C4-2B (cell line): ENCODE measurements around the gene PRR5L.
A peak's percentile ranks its signal among the peaks of the same experiment; 100 is the strongest.
"Not testable (repeated sequence)": the region's sequence is repeated elsewhere in the genome, so short reads cannot be mapped to it uniquely, and the experiment has no call there.

Experiments
- H3K27ac ChIP-seq: fragments of 450-650 bp; 2 replicates; pipeline ENCODE4 v1.5.1; 2017
- CTCF ChIP-seq: fragments of 450-650 bp; conservative IDR thresholded peaks from 2 replicates; pipeline ENCODE4 v1.5.1; 2017; ENCODE audit warnings: mild to moderate bottlenecking
- ZFX ChIP-seq: fragments of 450-650 bp; IDR thresholded peaks from 2 replicates; pipeline ENCODE4 v1.6.1; 2017

Gene PRR5L

GRCh38 chr11:36509201-36509639 is 213.1 kb downstream of the PRR5L start:
- H3K27ac ChIP-seq = peak overlapping the region; percentile 74
- TF ChIP-seq ZFX (no peak), CTCF (no peak)

- TF ChIP-seq CTCF (peak; percentile 98), ZFX (peak; percentile 85)
- peak within 1 kb of the TSS; percentile 74 for H3K27ac ChIP-seq
Observed at GRCh38 chr11:36509694-36510593, 213.9 kb downstream of the PRR5L start, which contains the start of gene TRAF6. TSS of gene TRAF6 (minus strand) at chr11:36510272. CDS start at chr11:36501515, 8,757 bp downstream.

- no peak overlapping the region; the same call in 1 of the 2 replicates for H3K27ac ChIP-seq
- TF ChIP-seq ZFX = no peak
Observed at GRCh38 chr11:36510594-36510942, 214.5 kb downstream of the PRR5L start.

- H3K27ac ChIP-seq = not testable (repeated sequence)
Observed at GRCh38 chr11:36511062-36511461, 215.0 kb downstream of the PRR5L start.

- TF ChIP-seq CTCF (no peak), ZFX (no peak)
- no peak overlapping the region for H3K27ac ChIP-seq
Observed at GRCh38 chr11:36512016-36512415, 215.9 kb downstream of the PRR5L start.

GRCh38 chr11:36513965-36514364 is 217.9 kb downstream of the PRR5L start:
- no peak overlapping the region for H3K27ac ChIP-seq
- TF ChIP-seq ZFX (no peak), CTCF (no peak)
